CD4-positive, alpha-beta T cell (primary cell): ENCODE data around the gene GLRA2. TPM values are rescaled to one million over a fixed set of nuclear protein-coding genes. Genes with fewer than 3 reads are reported as not detected.

Experiments used
- ATAC-seq: fragments of 200-7000 bp; cut with Tn5 transposase; one replicate; pipeline ENCODE4 v1.10.0; 2022; ENCODE audit warnings: mild to moderate bottlenecking; ENCODE audit not compliant: poor library complexity
- CTCF ChIA-PET: fragments of 350-600 bp; sonication (Branson Sonifier 250); formaldehyde crosslinking; loops from one replicate; lab custom pipeline; 2021; ENCODE audit warnings: antibody characterized with exemption, inconsistent platforms; lab: Charles Lee
- POLR2A ChIA-PET: fragments of 350-600 bp; sonication (Branson Sonifier 250); formaldehyde crosslinking; loops from one replicate; lab custom pipeline; 2021; ENCODE audit warnings: antibody characterized with exemption, inconsistent platforms; lab: Charles Lee
- DNase-seq, 14 experiments: peaks; one replicate each; pipeline ENCODE4 v3.0.0-alpha.2; 2013 to 2020; ENCODE audit warnings: mixed read lengths in 2 of 14
- H3K27ac ChIP-seq, 2 donors: one replicate each; pipeline versions ENCODE4 v1.5.1 to v1.7.0; 2013; ENCODE audit warnings: low read length in 2 of 2, low read depth in 1 of 2, mild to moderate bottlenecking in 1 of 2
- H3K27me3 ChIP-seq, 2 experiments: 1 replicate in 1 of 2; 2 replicates in 1 of 2; pipeline versions ENCODE4 v1.6.1 to v1.7.0; 2013; ENCODE audit warnings: low read length in 2 of 2, control low read depth in 1 of 2, mild to moderate bottlenecking in 1 of 2, moderate library complexity in 1 of 2; ENCODE audit not compliant: insufficient read depth in 2 of 2, control insufficient read depth in 1 of 2
- H3K36me3 ChIP-seq: one replicate; pipeline ENCODE4 v1.6.1; 2013; ENCODE audit warnings: low read length, control low read depth; ENCODE audit not compliant: insufficient read depth
- H3K4me1 ChIP-seq: one replicate; pipeline ENCODE4 v1.6.1; 2013; ENCODE audit warnings: low read length, control low read depth; ENCODE audit not compliant: insufficient read depth
- H3K4me3 ChIP-seq: one replicate; pipeline ENCODE4 v1.5.1; 2013; ENCODE audit warnings: mild to moderate bottlenecking, low read length, moderate library complexity
- H3K9me3 ChIP-seq, 2 experiments: 1 replicate in 1 of 2; 2 replicates in 1 of 2; pipeline versions ENCODE4 v1.6.1 to v1.7.0; 2013; ENCODE audit warnings: low read length in 2 of 2, mild to moderate bottlenecking in 2 of 2, control low read depth in 1 of 2, moderate library complexity in 1 of 2; ENCODE audit not compliant: control insufficient read depth in 1 of 2, insufficient read depth in 1 of 2
- H3K27ac Mint-ChIP-seq: one replicate; pipeline ENCODE4 v1.8.0; 2020; ENCODE audit warnings: mixed read lengths
- H3K27me3 Mint-ChIP-seq: one replicate; pipeline ENCODE4 v1.8.0; 2021; ENCODE audit warnings: mixed read lengths
- H3K36me3 Mint-ChIP-seq: one replicate; pipeline ENCODE4 v1.8.0; 2021; ENCODE audit warnings: low read depth, mixed read lengths
- H3K4me1 Mint-ChIP-seq: one replicate; pipeline ENCODE4 v1.8.0; 2021; ENCODE audit warnings: low read depth, mixed read lengths
- H3K4me3 Mint-ChIP-seq: one replicate; pipeline ENCODE4 v1.8.0; 2020; ENCODE audit warnings: mild to moderate bottlenecking, mixed read lengths
- H3K9me3 Mint-ChIP-seq: one replicate; pipeline ENCODE4 v1.8.0; 2020; ENCODE audit warnings: mixed read lengths
- CTCF ChIP-seq: fragments of 200-600 bp; IDR thresholded peaks from one replicate; pipeline ENCODE4 v1.8.0; 2022; ENCODE audit warnings: antibody characterized with exemption, mild to moderate bottlenecking
- intact Hi-C, 2 experiments: fragments of 100-400 bp; cut with DNase I in 1 of 2; cut with micrococcal nuclease in 1 of 2; formaldehyde crosslinking; loops; one replicate each; pipeline versions ENCODE4 v1.15.1 to v1.9.0; 2023 to 2025; cut with DNase I, micrococcal nuclease
- total RNA-seq, 174 experiments: library from RNA in 2 of 174; stranded (reverse) in 2 of 174; gene quantifications; one replicate each; pipeline ENCODE4 v1.2.3 and lab custom pipeline; 2021 to 2026

The GLRA2 gene
- total RNA-seq, 2 experiments from 2014 or later, result not detected

- H3K4me1 ChIP-seq, result no peaks in the 10 kb centered on the region
- intact Hi-C loops, result no loop called here
- no peak overlapping the region for H3K27ac Mint-ChIP-seq
- POLR2A ChIA-PET, result no interaction called here
- H3K4me1 Mint-ChIP-seq, result peaks cover 5% of the 10 kb centered on the region
- no peaks in the 10 kb centered on the region for H3K9me3 ChIP-seq
- H3K4me3 ChIP-seq, result no peak overlapping the region
- no peak for TF ChIP-seq CTCF
- H3K36me3 Mint-ChIP-seq, result no peaks in the 10 kb centered on the region
- no peaks in the 10 kb centered on the region for H3K9me3 Mint-ChIP-seq
- H3K4me3 Mint-ChIP-seq, result no peak overlapping the region
- no peaks in the 10 kb centered on the region for H3K27me3 Mint-ChIP-seq
- CTCF ChIA-PET, result no interaction called here
- no peaks in the 10 kb centered on the region for H3K27me3 ChIP-seq
- H3K36me3 ChIP-seq, result no peaks in the 10 kb centered on the region
- ATAC-seq (no peak), DNase-seq (no peak)
- H3K27ac ChIP-seq, result no peak overlapping the region
Observed at GRCh38 chrX:14673236-14673635, 143.9 kb downstream of the GLRA2 start.

- no peak overlapping the region for H3K27ac Mint-ChIP-seq
- H3K27ac ChIP-seq, result no peak overlapping the region
Observed at GRCh38 chrX:14673764-14674163, 144.4 kb downstream of the GLRA2 start.

GRCh38 chrX:14675500-14675899 lies 146.2 kb downstream of the GLRA2 start:
- Histone ChIP-seq H3K36me3 (no peaks in the 10 kb centered on the region), H3K27ac (no peak overlapping the region), H3K4me1 (no peaks in the 10 kb centered on the region), H3K27me3 (no peaks in the 10 kb centered on the region), H3K4me3 (no peak overlapping the region), H3K9me3 (no peaks in the 10 kb centered on the region)
- ATAC-seq (no peak), DNase-seq (no peak)
- no peaks in the 10 kb centered on the region for H3K27me3 Mint-ChIP-seq
- peaks cover 5% of the 10 kb centered on the region for H3K4me1 Mint-ChIP-seq
- H3K27ac Mint-ChIP-seq, result no peak overlapping the region
- no peaks in the 10 kb centered on the region for H3K36me3 Mint-ChIP-seq
- no peak overlapping the region for H3K4me3 Mint-ChIP-seq
- CTCF ChIA-PET, result no interaction called here
- intact Hi-C loops, result no loop called here
- POLR2A ChIA-PET, result no interaction called here
- no peak for TF ChIP-seq CTCF
- no peaks in the 10 kb centered on the region for H3K9me3 Mint-ChIP-seq

More at GRCh38 chrX:14673764-14674163, 144.4 kb downstream of the GLRA2 start:
- H3K36me3 ChIP-seq, result no peaks in the 10 kb centered on the region
- ChIA-PET POLR2A (no interaction called here), CTCF (no interaction called here)
- no peaks in the 10 kb centered on the region for H3K36me3 Mint-ChIP-seq
- H3K9me3 Mint-ChIP-seq, result no peaks in the 10 kb centered on the region
- H3K27me3 Mint-ChIP-seq, result no peaks in the 10 kb centered on the region
- H3K27me3 ChIP-seq, result no peaks in the 10 kb centered on the region
- no peak for TF ChIP-seq CTCF
- DNase-seq (no peak), ATAC-seq (no peak)
- H3K4me3 ChIP-seq, result no peak overlapping the region
- no peaks in the 10 kb centered on the region for H3K4me1 ChIP-seq
- H3K4me3 Mint-ChIP-seq, result no peak overlapping the region
- intact Hi-C loops, result no loop called here
- no peaks in the 10 kb centered on the region for H3K9me3 ChIP-seq
- peaks cover 5% of the 10 kb centered on the region for H3K4me1 Mint-ChIP-seq
